ENCODE data around the gene OR4S2. TPM values are rescaled to one million over a fixed set of nuclear protein-coding genes. Genes with fewer than 3 reads are reported as not detected.

The OR4S2 gene
- not detected in 2 replicates for total RNA-seq (2014; rRNA removed; shearing (Covaris generic))

- DNase-seq (ENCODE audit: low read depth): no peak
Observed at GRCh38 chr11:55648027-55648426, at the start of gene OR4S2. TSS of gene OR4S2 (plus strand) at chr11:55648327. CDS start at chr11:55650904, 2,577 bp downstream.

GRCh38 chr11:55607545-55607944 is 40.6 kb upstream of the OR4S2 start, which contains the start of gene OR4C11:
TSS of gene OR4C11 (minus strand) at chr11:55607645. CDS start at chr11:55604373, 3,272 bp downstream.
- DNase-seq (ENCODE audit: low read depth): no peak

- DNase-seq (ENCODE audit: low read depth): no peak
Observed at GRCh38 chr11:55624531-55624930, 23.6 kb upstream of the OR4S2 start.

- no peak for DNase-seq (ENCODE audit: low read depth)
Observed at GRCh38 chr11:55634813-55635212, 13.3 kb upstream of the OR4S2 start, which contains the start of gene OR4P4. TSS of gene OR4P4 (plus strand) at chr11:55635113.

- no peak for DNase-seq (ENCODE audit: low read depth)
Observed at GRCh38 chr11:55652560-55652959, 4.4 kb downstream of the OR4S2 start.

- DNase-seq (ENCODE audit: low read depth): no peak
Observed at GRCh38 chr11:55655096-55655495, 7.0 kb downstream of the OR4S2 start.

GRCh38 chr11:55658031-55658573 is 10.0 kb downstream of the OR4S2 start:
- no peak for DNase-seq (ENCODE audit: low read depth)

- DNase-seq (ENCODE audit: low read depth): no peak
Observed at GRCh38 chr11:55658608-55659007, 10.5 kb downstream of the OR4S2 start.

- DNase-seq (ENCODE audit: low read depth): no peak
Observed at GRCh38 chr11:55661901-55662300, 13.8 kb downstream of the OR4S2 start, which contains the start of gene OR4C6. TSS of gene OR4C6 (plus strand) at chr11:55662201. CDS start at chr11:55665167, 2,966 bp downstream.

GRCh38 chr11:55669376-55669775 is 21.2 kb downstream of the OR4S2 start:
- DNase-seq (ENCODE audit: low read depth): no peak

- DNase-seq (ENCODE audit: low read depth): no peak
Observed at GRCh38 chr11:55673860-55674259, 25.7 kb downstream of the OR4S2 start.

GRCh38 chr11:55697817-55698216 is 49.7 kb downstream of the OR4S2 start:
- no peak for DNase-seq (ENCODE audit: low read depth)

- no peak for DNase-seq (ENCODE audit: low read depth)
Observed at GRCh38 chr11:55701429-55701828, 53.3 kb downstream of the OR4S2 start.

Other genes with a start within 250 kb of the OR4S2 start
- gene OR4C15, start 93.9 kb upstream of the OR4S2 start, total RNA-seq (2014; rRNA removed; shearing (Covaris generic)): not detected in 2 replicates
- gene OR4C16, start 76.2 kb upstream of the OR4S2 start, total RNA-seq (2014; rRNA removed; shearing (Covaris generic)): not detected in 2 replicates
- not detected in 2 replicates for gene OR4C11, start 40.7 kb upstream of the OR4S2 start, total RNA-seq (2014; rRNA removed; shearing (Covaris generic))
- not detected in 2 replicates for gene OR4P4, start 13.2 kb upstream of the OR4S2 start, total RNA-seq (2014; rRNA removed; shearing (Covaris generic))
- gene OR4C6, start 13.9 kb downstream of the OR4S2 start, total RNA-seq (2014; rRNA removed; shearing (Covaris generic)): not detected in 2 replicates
- gene OR5D13, start 125.1 kb downstream of the OR4S2 start, total RNA-seq (2014; rRNA removed; shearing (Covaris generic)): not detected in 2 replicates
- gene OR5D14, start 147.2 kb downstream of the OR4S2 start, total RNA-seq (2014; rRNA removed; shearing (Covaris generic)): not detected in 2 replicates
- gene OR5L1, start 163.0 kb downstream of the OR4S2 start, total RNA-seq (2014; rRNA removed; shearing (Covaris generic)): not detected in 2 replicates
- gene OR5D18, start 171.3 kb downstream of the OR4S2 start, total RNA-seq (2014; rRNA removed; shearing (Covaris generic)): not detected in 2 replicates
- not detected in 2 replicates for gene OR5L2, start 178.9 kb downstream of the OR4S2 start, total RNA-seq (2014; rRNA removed; shearing (Covaris generic))
- not detected in 2 replicates for gene OR5D16, start 190.4 kb downstream of the OR4S2 start, total RNA-seq (2014; rRNA removed; shearing (Covaris generic))
- not detected in 2 replicates for gene TRIM51, start 235.0 kb downstream of the OR4S2 start, total RNA-seq (2014; rRNA removed; shearing (Covaris generic))